HFF-Myc (cell line): ENCODE data around the gene MAP4K1.

ENCODE experiments used
- DNase-seq: peaks from one replicate; pipeline ENCODE4 v3.0.0-alpha.2; 2011; ENCODE audit warnings: low read depth; ENCODE audit errors: extremely low read depth
- H3K4me3 ChIP-seq: replicated peaks from 2 replicates; pipeline ENCODE4 v1.5.1; 2011; ENCODE audit warnings: low read depth, mild to moderate bottlenecking, control low read depth, low read length
- TF ChIP-seq, protein P1 (sequence below): IDR thresholded peaks from 2 replicates; pipeline ENCODE4 v1.5.1; 2012; ENCODE audit warnings: mild to moderate bottlenecking, low read depth, low read length, control low read depth; ENCODE audit errors: missing control alignments

Gene MAP4K1

DNA sequence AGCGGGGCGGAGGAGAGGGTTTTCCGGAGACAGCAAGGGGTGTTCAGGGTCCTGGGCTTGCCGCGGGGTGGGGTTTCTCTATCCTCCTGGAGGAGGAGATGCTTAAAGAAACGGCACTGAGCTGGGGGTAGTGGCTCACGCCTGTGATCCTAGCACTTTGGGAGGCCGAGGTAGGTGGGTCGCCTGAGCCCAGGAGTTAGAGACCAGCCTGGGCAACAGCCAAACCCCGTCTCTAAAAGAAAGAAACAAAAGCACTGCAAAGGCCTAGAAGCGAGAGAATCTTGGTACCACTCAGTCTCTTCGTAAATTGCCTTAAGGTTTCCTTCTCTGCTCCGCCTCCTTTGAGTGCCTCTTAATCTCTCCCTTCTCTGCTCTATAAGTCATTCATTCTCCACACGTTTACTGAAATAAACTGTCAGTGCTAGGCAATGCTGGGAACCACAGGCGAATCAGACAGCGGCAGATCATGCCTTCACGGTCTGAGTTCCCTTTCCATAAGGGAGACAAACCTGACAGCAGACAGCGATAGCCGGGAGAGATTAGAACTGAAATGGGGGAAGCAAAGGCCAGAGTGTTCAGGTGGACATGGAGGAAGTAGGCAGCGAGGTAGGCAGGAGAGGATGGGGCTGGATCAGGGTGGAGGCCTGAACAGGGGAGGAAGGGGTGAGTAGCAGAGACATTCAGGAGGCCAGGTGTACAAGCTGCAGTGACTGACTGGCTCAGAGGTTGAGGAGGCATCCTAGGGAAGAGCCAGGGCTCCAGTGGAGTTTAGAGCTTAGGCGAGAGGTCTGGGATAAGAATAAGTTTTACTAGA, 1.8 kb upstream of the MAP4K1 start:
- DNase-seq: no peak
- peak overlapping the region; percentile 86 for H3K4me3 ChIP-seq
- TF ChIP-seq, protein P1, sequence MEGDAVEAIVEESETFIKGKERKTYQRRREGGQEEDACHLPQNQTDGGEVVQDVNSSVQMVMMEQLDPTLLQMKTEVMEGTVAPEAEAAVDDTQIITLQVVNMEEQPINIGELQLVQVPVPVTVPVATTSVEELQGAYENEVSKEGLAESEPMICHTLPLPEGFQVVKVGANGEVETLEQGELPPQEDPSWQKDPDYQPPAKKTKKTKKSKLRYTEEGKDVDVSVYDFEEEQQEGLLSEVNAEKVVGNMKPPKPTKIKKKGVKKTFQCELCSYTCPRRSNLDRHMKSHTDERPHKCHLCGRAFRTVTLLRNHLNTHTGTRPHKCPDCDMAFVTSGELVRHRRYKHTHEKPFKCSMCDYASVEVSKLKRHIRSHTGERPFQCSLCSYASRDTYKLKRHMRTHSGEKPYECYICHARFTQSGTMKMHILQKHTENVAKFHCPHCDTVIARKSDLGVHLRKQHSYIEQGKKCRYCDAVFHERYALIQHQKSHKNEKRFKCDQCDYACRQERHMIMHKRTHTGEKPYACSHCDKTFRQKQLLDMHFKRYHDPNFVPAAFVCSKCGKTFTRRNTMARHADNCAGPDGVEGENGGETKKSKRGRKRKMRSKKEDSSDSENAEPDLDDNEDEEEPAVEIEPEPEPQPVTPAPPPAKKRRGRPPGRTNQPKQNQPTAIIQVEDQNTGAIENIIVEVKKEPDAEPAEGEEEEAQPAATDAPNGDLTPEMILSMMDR: no peak

DNA sequence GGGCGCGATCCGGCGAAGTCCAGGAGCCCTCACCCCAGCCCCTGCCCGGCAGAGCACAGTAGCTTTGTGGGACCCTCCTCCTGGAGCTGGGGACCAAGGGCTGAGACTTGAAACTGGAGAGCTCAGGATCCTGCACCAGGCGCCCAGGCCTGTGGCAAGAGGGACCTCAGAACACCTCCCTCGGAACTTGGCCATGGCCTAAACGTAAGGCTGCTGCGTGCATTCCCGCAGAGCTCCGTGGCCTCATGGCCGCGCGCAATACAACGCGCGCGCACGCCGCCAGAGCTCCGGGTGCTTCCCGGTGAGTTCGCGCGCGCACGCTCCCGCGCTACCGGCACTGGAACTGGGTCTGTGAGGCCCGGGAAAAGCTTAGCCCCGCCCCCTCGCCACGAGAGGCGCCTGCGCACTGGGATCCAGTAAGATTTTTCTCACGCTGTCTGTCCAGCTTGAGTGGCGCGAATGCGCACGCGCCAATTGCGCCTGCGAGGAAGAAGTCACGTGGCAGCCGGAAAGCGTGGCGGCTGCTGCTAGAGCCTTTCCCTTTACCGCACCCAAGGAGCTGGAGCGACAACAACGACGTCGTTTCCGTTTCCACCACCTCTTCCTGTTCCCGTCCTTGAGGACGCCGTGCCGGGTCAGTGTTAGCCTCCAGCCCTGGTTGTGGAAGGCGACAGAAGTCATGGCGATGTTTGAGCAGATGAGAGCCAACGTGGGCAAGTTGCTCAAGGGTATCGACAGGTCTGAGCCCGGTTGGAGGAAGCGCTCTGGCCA, 1.0 kb upstream of the MAP4K1 start, which contains the start of gene EIF3K:
Gene EIF3K (plus strand): TSS at position 599 of the 771 bp plus-strand sequence. CDS start 81 bp downstream, at position 680.
- peak; percentile 94 for DNase-seq
- H3K4me3 ChIP-seq: peak within 1 kb of the TSS; percentile 86
- TF ChIP-seq, protein P1: no peak

DNA sequence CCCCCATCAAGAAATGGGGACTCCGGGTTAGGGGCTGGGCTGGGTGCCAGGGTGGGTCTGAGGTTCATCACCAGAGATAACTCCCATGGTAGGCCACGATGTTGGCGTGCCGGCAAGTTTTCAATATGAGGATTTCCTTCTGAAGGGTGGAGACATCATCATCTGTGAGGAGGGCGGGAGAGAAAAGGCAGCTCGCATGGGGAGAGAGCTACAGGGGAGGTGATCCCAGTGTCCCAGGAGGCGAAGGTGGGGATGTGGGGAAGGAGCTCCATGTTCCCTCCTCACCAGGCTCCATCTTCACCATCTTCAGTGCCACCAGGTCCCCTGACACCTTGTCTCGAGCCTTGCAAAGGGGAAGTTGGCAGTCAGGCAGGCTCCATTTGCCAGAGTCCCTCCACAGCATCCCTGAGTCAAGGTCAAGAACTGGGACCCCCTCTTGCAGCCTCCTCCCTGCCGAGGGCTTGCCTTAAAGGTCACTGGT, 430 bp downstream of the MAP4K1 start:
- H3K4me3 ChIP-seq: no peak overlapping the region
- DNase-seq: no peak
- TF ChIP-seq, protein P1: no peak

DNA sequence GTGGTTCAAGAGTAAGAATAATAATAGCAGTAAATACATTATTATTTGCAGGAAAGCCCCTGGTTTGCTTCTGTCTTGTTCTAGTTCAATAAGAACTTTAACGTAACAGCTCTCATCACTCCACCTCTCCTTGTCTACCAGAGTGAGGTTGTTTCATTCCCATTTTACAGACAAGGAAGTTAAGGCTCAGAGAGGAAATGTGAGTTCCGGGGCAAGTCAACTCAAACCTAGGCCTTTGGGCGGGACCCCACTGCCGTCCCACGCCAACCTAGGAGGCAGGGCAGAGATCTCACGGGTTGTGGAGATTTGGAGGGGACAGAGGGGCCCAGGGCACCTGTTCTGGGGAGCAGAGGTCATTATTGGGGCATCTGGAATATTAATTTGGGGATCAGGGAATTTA, 1.5 kb downstream of the MAP4K1 start:
- TF ChIP-seq, protein P1: no peak
- no peak for DNase-seq
- H3K4me3 ChIP-seq: no peak overlapping the region

DNA sequence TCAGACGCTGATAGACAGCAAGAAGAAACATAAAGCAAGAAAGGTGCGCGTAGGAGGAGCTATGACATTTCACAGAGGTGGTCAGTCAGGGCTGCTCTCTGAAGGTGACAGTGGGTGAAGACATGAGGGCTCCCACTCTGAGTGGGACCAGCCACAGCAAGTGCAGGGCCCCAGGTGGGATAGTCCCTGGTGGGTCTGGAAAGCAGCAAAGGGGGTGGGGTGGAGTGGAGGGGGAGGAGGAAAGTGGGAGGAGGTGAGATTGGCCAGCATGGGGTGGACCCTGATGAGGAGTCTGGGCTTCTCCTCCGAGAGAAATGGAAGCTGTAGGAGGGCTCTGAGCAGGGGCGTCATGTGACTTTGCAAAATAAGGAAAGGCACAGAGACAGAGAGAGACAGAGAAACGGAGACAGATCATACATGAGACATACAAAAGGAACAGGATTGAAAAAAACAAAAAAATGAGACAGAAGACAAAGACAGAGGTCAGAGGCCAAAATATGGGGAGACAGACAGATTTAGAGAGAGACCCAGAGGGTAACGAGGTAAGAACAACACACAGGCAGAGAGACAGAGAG, 2.7 kb downstream of the MAP4K1 start:
- TF ChIP-seq, protein P1: no peak
- DNase-seq: no peak
- no peak overlapping the region for H3K4me3 ChIP-seq

DNA sequence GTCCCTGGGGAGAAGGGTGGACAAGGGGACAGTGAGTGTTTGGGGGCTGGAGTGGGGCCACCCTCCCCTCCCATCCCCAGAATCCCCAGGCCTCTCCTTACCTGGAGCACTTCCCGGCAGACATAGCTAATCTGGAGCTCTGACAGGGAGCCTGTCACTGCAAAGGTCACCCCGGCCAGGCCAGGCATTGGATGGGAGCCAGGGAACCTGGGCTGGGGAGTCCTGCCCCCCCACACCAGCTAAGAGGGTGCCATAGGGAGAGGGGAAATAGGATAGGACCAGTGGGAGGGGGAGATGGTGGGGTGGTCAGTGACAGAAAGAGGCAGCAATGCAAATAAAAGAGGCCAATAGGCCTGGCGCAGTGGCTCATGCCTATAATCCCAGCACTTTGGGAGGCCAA, 3.5 kb downstream of the MAP4K1 start:
- TF ChIP-seq, protein P1: no peak
- DNase-seq: no peak
- H3K4me3 ChIP-seq: no peak overlapping the region
